Activated T-cell treated with anti-CD3 and anti-CD28 coated beads, Interleukin-2, amount 50 U/mL, for 1 hour (primary cell): ENCODE measurements around the gene TBX1.
"Not testable (repeated sequence)": the region's sequence is repeated elsewhere in the genome, so short reads cannot be mapped to it uniquely, and the experiment has no call there.

Source experiments
- DNase-seq: peaks from one replicate; pipeline ENCODE4 v3.0.0-alpha.2; 2020

The TBX1 gene

GRCh38 chr22:19785461-19786263, 25.1 kb downstream of the TBX1 start:
- DNase-seq, result no peak

GRCh38 chr22:19786264-19786585, 25.6 kb downstream of the TBX1 start:
- no peak for DNase-seq

GRCh38 chr22:19786959-19787848, 26.6 kb downstream of the TBX1 start:
- no peak for DNase-seq

- DNase-seq, result no peak
Observed at GRCh38 chr22:19787849-19788141, 27.2 kb downstream of the TBX1 start.

GRCh38 chr22:19788661-19789225, 28.2 kb downstream of the TBX1 start:
- no peak for DNase-seq

- DNase-seq, result no peak
Observed at GRCh38 chr22:19789406-19789805, 28.8 kb downstream of the TBX1 start.

GRCh38 chr22:19789828-19790227, 29.2 kb downstream of the TBX1 start:
- DNase-seq, result no peak

GRCh38 chr22:19791243-19791642, 30.7 kb downstream of the TBX1 start:
- DNase-seq, result no peak

- no peak for DNase-seq
Observed at GRCh38 chr22:19791894-19792293, 31.3 kb downstream of the TBX1 start.

- not testable (repeated sequence) for DNase-seq
Observed at GRCh38 chr22:19792383-19792896, 31.9 kb downstream of the TBX1 start.

GRCh38 chr22:19793161-19793560, 32.6 kb downstream of the TBX1 start:
- no peak for DNase-seq

GRCh38 chr22:19793661-19794310, 33.2 kb downstream of the TBX1 start:
- no peak for DNase-seq

GRCh38 chr22:19795617-19796008, 35.0 kb downstream of the TBX1 start:
- DNase-seq, result no peak

GRCh38 chr22:19796160-19796559, 35.6 kb downstream of the TBX1 start:
- no peak for DNase-seq

GRCh38 chr22:19797086-19798002, 36.8 kb downstream of the TBX1 start:
- no peak for DNase-seq

GRCh38 chr22:19798003-19798665, 37.6 kb downstream of the TBX1 start:
- no peak for DNase-seq

GRCh38 chr22:19798891-19799293, 38.3 kb downstream of the TBX1 start:
- no peak for DNase-seq

- no peak for DNase-seq
Observed at GRCh38 chr22:19799322-19800190, 39.0 kb downstream of the TBX1 start.

- no peak for DNase-seq
Observed at GRCh38 chr22:19800306-19800705, 39.7 kb downstream of the TBX1 start.

GRCh38 chr22:19800761-19801244, 40.2 kb downstream of the TBX1 start:
- no peak for DNase-seq
